Mammary epithelial cell (primary cell): ENCODE measurements around the gene PRDM12.

Experiments
- EZH2 ChIP-seq: IDR thresholded peaks from 2 replicates; pipeline ENCODE4 v1.6.1; 2012; ENCODE audit warnings: low read length, inconsistent platforms, borderline replicate concordance
- TF ChIP-seq, protein P1 (sequence below), 2 donors: IDR thresholded peaks in 1 of 2; conservative IDR thresholded peaks in 1 of 2; 2 replicates each; pipeline ENCODE4 v1.5.1; 2011 to 2012; ENCODE audit warnings: inconsistent platforms in 2 of 2, low read length in 2 of 2, mild to moderate bottlenecking in 2 of 2, control low read depth in 1 of 2, low read depth in 1 of 2; ENCODE audit not compliant: insufficient read depth in 1 of 2; ENCODE audit errors: extremely low read depth in 1 of 2

DNA sequence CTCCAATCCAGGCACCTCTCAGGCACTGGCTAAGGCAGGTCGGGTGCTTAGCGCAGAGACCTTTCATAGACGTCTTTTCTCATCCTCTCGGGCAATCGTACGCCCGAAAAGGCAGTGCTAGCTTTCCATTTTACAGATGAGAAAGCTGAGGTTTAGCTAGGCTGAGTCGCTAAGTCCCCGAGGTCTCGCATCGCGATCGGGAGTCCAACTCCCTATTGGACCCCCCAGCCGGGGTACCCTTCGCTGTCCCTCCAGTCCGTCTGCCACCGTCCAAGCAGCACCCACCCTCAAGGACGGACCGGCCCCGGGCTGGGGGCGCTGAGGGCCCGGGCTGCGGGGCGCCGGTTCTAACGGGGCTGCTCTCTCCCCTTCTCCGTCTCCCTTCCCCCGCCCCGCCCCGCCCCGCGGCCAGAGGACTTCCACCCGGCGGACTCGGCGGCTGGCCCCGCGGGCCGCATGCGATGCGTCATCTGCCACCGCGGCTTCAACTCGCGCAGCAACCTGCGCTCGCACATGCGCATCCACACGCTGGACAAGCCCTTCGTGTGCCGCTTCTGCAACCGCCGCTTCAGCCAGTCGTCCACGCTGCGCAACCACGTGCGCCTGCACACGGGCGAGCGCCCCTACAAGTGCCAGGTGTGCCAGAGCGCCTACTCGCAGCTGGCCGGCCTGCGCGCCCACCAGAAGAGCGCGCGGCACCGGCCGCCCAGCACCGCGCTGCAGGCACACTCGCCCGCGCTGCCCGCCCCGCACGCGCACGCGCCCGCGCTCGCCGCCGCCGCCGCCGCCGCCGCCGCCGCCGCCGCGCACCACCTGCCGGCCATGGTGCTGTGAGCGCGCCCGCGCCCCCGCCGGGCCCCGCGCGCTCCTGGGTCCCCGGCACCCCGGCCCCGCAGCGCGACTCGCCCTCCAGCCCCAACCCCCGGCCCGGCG, 16.7 kb downstream of the PRDM12 start:
- TF ChIP-seq, protein P1, sequence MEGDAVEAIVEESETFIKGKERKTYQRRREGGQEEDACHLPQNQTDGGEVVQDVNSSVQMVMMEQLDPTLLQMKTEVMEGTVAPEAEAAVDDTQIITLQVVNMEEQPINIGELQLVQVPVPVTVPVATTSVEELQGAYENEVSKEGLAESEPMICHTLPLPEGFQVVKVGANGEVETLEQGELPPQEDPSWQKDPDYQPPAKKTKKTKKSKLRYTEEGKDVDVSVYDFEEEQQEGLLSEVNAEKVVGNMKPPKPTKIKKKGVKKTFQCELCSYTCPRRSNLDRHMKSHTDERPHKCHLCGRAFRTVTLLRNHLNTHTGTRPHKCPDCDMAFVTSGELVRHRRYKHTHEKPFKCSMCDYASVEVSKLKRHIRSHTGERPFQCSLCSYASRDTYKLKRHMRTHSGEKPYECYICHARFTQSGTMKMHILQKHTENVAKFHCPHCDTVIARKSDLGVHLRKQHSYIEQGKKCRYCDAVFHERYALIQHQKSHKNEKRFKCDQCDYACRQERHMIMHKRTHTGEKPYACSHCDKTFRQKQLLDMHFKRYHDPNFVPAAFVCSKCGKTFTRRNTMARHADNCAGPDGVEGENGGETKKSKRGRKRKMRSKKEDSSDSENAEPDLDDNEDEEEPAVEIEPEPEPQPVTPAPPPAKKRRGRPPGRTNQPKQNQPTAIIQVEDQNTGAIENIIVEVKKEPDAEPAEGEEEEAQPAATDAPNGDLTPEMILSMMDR (conservative IDR thresholded peaks at IDR 0.05 in 1 of 2, IDR thresholded peaks at IDR 0.05 in 1 of 2; ENCODE audit: extremely low read depth in 1 of 2, insufficient read depth in 1 of 2, low read depth in 1 of 2, low read length in 2 of 2): no peak
- no peak for TF ChIP-seq EZH2
